Stimulated activated CD4-positive, alpha-beta T cell treated with anti-CD3 and anti-CD28 coated beads, Interleukin-1b, Interleukin-23, amount 100 ng/mL, for 1 hour (primary cell): ENCODE results near the gene UEVLD.
A peak's percentile ranks its signal among the peaks of the same experiment; 100 is the strongest.
"Not testable (repeated sequence)": the region's sequence is repeated elsewhere in the genome, so short reads cannot be mapped to it uniquely, and the experiment has no call there.

ENCODE experiments used
- DNase-seq, 2 donors: peaks; one replicate each; pipeline ENCODE4 v3.0.0-alpha.2; 2020; ENCODE audit warnings: low read depth in 2 of 2

The UEVLD gene

DNA sequence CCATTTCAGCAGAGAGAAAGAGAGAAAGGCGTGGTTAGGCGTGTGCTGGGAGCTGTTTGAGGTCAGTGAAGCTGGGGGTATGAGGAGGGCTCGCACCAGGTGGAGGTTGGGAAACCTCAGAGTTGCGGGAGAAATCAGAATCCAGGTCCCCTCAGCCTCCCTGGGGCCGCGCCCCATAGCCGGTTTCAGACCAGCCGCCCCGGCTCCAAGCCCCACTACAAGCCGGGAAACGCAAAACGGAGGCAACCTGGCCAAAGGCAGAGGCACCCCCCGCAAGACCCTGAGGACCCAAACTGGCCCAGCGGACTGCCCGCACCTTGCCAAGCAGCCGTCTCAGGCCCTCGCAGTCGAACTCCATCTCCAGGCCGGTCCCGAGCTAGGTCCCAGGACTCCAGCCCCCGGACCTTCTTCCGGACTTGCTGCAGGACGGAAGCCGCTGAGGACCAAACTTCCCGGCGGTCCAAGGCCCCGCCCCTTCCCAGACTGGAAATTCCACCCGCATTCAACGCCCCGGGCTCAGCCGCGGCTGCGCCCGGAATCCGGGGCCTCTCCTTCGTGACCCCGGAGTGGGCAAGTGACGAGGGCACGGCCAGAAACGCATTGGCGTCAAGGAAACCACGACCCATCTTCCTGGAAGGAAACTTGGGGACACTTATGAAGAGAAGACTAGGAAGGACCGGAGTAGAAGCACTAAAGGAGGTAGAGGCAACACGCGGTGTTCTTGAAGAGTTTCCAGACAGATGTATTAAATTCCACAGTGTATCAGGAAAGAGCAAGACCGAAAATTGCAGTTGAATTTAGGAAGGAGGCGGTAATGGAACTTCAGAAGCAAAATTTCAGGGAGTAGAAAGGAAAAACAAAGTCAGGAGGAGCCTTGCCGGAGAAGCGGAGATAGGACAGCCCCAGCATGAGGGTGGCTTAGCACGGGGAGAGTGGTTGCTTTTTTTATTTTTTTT is at the start of gene UEVLD:
Gene UEVLD (minus strand): TSS at position 438 of the 956 bp plus-strand sequence. CDS start 80 bp downstream, at position 358.
- DNase-seq, result peak; percentile 22 to 43

DNA sequence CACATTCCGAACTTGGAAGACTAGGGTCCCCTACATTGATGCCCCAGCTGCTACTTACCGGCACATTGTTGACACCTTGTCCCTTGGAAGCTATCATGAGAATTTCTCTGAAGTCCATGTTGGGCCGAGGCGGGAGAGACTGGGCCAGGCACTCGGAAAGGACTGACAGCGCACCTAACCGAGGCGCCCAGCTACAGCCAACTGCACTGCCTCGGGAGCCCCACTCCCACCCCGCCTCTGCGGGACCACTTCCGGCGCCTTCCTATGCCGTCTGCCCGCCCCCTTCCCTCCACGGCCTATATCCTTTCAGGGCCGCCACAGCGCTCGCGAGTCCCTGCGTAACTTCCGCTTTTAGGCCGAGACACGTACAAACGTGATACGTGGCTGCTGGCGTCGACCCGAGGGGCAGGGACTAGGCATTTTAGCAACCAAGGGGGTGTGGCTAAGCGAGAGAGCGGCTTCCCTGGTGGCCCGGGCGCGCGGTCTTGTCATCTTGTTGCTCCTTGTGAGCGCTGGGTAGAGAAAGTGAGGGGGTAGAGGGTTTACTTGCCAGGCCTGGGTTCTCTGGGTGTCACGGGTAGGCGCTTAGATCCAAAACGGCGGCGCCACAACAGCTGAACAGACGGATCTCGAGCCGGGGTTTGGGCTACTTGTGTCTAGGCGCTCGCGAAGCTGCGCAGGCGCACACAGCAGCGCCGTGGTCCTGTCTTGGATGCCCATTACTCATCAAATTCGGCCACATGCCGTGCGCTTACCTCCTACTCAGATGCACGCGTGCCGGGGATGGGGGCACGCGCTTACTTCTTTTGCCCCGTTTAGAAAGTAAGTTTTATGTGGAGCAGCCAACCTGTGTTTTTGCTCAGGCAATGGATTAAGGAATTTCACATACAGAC is 45.9 kb upstream of the UEVLD start, which contains the start of gene SPTY2D1:
Gene SPTY2D1 (minus strand): TSS at position 203 of the 893 bp plus-strand sequence. CDS start 85 bp downstream, at position 118.
- peak; percentile 81 to 90 for DNase-seq

DNA sequence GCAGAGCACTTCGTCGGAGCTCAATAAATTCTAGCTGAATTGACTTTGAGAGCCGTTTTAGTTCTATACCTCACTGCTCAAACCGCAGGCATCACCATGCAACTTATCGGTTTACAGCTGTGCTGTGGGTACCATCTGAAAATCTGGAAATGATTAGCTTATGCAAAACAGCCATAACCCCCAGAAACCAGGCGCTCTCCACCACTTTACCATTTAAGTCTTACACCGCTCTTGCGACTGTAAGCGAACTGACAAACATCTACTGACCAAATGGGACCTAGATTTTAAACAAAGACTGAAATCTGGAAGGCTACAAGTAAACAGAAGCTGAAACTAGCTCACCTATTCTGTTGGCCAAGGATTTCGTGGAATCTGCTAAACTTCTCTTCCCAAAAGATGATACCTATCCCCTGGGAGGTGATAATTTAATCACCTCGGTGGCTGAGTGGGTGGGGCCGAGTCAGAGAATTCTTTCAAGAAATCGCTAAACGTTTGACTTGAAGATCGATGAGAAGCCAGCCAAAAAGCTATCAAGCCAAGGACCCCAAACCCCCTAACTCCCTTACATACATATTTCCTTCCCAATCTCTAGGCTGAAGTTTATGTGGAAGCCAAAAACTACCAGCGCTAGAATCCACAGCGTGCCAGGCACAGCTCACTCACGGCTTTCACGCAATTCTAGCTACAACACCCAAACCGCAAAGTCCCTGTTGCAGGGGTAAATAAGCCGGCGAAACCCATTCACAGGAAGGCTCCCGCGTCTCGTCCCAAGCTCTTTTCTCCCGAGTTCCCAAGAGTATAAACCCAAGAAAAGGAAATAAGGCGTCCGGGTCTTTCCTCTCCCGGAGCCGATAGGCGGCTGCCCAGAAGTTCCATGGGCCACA is 45.0 kb upstream of the UEVLD start:
- DNase-seq, result no peak

DNA sequence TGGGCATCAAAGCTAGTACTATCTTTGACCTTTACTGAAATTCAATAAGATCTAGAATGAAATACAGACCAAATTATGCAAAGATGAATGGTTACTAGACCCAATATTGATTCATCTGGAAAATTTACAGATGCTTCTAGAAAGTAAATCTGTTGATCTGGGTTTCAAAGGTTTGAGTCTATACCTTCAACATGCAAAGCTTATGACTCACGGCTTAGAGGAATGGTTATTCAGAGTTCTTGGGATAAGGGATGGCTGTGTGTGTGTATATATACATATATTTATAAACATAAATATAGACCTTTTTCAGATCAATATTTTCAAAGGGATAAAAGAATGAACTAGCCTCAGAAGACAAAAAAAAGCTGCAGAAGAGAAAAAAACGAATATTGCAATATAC is 44.3 kb upstream of the UEVLD start:
- DNase-seq, result no peak

DNA sequence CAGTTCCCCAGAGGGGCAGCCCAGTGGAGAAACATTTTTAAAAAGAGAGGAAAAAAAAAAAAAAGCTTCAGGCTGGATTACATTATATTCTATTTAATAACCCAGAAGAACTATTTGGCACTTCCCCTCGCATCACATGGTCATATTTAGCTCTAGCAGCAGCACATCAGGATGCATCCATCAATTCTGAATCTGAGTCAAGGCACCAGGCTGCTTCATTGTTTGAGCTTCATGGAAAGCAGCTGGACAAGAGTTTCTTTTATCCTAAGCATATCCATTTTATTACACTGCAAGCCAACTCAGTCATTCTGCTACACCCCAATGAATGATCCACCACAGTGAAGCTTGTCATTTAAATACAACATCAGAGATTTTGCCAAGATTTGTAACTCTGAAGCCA is 35.6 kb upstream of the UEVLD start:
- no peak for DNase-seq

DNA sequence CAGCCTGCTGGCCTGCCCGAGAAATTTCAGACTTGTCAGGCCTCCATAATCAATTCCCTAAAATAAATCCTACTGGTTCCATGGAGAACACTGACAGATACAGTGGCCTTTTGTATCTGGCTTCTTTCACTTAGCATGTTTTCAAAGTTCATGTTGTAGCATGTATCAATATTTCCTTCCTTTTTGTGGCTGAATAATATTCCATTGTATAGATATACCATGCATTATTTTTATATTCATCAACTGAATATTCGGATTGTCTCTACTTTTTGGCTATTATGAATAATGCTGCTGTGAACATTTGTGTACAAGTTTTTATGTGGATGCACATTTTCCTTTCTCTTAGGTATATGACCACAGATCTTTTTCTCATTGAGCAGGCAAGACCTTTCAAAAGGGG is 35.2 kb upstream of the UEVLD start:
- DNase-seq, result no peak

DNA sequence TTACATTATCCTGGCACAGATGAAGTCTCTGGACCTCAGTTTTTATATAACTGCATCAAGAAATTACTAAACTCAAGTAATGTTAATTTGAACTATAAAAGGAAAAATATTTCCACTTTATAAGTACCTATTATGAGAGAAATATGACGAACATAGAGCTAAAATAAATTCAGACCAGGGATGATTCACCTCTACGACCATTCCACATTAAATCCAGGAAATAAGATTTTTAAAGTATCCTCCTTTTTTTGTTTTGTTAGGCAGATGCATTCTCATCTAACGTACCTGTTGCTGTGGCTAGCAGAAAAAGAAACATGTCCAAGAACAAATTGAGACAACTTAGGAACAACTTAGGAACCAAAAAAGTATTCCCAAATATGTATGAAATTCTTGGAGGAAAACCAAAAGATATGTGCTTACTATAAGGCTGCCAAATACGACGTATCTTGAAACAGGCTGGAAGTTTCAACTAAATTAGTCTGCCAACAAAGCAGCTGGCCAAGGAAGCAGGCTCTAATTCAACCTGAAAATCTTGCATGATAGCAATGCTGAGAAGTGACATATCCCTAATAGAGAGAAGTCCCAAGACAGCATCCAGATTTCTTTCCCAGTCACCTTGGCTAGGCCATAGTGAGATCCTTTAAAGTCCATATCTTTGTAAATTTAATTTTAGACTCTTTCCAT is 29.9 kb upstream of the UEVLD start:
- no peak for DNase-seq

DNA sequence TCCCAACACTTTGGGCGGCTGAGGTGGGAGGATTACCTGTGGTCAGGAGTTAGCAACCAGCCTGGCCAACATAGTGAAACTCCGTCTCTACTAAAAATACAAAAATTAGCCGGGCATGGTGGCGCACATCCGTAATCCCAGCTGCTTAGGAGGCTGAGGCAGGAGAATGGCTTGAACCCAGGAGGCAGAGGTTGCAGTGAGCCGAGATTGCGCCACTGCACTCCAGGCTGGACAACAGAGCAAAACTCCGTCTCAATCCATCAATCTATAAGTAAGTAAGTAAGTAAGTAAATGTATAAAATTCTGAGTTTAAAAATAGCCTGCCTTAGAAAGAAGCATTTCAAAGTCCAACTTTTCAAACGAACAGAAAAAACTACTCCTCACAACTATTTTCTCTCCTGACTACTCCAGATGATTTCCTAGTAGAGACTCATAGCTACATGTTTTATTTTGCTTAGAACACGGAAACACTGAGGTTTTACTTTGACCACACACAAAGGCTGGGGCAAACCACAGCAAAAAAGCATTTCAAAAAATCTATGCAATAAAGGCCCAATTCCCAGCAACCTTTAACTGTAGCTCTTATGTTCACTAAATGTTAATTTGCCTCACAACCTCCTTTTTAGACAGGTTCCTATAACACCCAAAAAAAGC is 29.3 kb upstream of the UEVLD start:
- DNase-seq, result no peak

DNA sequence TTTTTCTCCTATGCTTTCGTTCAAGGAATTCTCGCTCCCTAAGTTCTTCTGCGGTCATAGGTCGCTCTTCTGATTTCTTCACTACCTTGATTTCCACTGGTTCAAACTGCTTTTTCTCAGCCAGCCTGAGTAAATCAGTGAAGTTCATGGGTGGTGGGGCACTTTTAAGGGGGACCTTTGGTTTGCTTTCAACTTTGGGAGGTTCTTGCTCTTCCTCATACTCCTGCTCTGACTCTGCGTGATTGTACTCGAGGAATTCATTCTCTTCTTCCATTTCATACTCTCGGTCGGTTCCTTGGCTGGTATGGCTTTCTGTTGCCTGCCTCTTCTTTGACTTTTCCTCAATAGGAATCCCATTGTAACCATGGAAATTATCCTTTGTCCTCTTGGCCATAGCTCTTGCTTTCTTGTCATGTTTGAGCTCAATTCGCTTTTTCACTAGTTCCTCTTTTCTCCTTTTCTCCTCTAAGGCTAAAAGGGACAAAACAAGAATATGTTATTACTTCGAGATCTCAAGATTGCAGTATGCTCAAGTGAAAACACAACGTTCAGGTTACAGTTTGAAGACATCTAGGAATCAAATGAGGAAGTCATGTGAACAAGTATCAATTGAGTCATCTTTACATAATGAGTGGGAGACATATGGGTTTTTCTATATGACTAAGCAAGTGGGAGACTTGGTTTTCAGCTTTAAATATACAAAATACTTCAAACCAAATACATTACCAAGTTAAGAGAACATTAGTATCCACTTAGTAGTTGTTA is 27.3 kb upstream of the UEVLD start:
- DNase-seq, result no peak

DNA sequence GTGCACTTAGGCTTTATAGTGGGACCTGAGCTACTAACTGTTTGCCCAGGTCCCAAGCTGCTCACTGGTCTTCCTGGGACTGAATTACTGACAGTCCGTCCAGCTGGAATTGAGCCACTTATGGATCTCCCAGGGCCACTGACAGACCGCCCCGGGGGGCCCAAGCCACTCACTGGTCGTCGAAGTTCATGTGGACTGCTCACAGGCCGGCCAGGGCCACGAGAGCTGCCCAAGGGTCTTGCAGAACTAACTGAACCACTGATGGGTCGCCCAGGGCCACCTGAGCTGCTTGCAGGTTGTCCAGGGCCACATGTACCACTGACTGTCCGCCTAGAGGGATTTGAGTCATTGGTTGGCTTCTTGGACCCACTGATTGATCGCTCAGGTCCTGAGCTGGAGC is 26.1 kb upstream of the UEVLD start:
- no peak for DNase-seq

DNA sequence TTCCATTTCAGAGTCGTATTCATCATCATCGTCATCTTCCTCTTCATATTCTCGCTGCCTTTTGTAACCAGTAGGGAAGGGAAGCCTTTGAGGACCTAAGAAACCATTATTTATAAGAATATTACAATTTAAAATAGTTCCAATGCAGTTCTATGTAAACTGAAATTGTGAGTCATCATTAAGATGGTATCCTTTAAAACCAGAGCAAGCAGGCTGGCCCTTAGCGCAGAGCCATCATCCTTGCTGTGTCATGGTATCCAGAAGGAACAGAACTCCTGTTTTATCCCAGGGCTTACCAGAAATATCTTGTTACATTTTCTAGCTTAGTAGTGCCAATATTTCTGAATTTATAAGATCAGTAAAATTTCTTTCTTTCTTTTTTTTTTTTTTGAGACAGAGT is 23.9 kb upstream of the UEVLD start:
- DNase-seq, result no peak

DNA sequence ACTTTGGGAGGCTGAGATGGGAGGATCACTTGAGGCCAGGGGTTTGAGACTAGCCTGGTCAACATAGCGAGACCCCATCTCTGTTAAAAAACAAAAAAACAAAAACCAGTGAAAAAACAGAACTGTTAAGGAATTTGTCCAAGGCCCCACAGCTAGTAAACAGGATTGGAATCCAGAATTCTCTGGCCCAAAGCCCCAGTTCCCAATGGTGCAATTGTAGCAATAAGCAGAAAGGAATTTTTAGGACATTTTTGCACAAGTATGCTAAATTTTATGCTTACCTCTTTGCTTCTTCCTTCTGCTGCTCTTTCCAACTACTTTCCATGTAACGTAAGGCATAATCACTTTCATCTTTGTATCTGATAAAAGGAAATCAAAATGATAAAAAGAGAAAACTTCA is 22.7 kb upstream of the UEVLD start:
- DNase-seq, result no peak

DNA sequence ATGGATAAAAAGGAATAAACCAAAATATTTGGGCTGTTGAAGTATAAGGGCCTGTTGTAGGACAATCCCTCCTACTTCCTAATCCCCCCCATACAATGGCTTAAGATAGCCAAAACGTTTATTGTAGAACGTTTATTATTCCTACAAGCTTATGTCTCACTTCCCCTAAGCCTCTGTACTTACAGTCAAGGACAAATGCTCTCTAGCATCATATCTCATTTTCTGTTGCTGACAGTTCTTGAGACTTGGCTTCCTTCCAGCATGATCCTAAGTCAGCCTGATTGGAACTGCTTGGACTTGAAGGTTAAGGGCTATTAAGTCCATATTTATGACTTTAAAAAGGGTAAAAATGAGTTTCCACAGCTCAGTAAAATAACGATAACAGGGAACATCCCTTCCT is 19.8 kb upstream of the UEVLD start:
- no peak for DNase-seq

DNA sequence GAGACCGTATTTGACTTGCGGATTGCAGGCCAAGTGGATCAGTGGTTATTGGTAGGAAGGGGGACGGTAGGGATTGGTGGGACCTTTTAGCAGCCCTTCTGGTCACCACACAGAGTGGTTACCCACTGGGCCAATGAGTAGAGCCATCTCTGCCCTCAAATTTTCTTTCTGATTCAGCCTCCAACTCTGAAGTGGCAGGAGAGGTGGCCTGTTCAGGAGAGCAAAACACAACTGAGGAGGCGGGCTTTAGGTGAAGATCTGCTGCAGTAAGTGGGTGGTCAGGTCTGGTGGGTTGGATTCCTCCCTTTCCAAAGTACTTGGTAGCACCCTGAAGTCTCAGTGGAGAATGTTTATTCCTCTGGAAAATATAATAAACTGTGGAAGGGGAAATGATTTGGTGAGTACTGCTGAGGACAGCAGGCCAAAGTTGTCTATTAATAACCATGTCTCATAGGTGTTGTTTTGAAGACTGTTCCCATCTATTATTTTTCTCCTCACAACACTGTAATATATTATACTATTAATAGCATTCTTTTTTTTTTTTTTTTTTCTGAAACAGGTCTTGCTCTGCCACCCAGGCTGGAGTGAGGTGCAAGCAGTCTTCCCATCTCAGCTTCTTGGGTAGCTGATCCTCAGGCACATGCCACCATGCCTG is 12.5 kb upstream of the UEVLD start:
- DNase-seq, result no peak

DNA sequence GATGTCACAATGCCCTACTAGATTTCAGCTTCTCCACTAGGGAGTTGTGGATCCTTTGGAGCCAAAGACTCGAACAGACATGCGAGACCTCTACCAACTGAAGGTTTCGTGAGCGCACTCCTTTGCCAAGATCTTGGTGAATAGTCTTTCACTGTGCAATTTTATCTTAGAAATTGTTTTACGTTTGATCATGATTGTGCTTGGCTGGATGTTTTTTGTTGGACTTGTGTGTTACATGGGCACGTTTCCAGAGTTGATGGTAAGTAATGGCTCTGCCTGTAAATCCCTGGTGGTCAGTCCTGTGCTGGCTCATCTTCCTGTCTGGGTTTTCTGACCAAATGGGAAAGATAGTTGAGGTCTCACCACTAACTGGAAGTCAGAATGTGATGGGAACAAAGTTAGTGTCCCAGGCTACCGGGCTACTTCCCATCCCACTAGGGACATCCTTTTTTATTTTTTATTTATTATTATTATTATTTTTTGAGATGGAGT is 11.3 kb upstream of the UEVLD start, which contains the start of gene MISFA:
Gene MISFA (plus strand): TSS at position 51 of the 492 bp plus-strand sequence. CDS start 140 bp downstream, at position 191.
- DNase-seq, result no peak

DNA sequence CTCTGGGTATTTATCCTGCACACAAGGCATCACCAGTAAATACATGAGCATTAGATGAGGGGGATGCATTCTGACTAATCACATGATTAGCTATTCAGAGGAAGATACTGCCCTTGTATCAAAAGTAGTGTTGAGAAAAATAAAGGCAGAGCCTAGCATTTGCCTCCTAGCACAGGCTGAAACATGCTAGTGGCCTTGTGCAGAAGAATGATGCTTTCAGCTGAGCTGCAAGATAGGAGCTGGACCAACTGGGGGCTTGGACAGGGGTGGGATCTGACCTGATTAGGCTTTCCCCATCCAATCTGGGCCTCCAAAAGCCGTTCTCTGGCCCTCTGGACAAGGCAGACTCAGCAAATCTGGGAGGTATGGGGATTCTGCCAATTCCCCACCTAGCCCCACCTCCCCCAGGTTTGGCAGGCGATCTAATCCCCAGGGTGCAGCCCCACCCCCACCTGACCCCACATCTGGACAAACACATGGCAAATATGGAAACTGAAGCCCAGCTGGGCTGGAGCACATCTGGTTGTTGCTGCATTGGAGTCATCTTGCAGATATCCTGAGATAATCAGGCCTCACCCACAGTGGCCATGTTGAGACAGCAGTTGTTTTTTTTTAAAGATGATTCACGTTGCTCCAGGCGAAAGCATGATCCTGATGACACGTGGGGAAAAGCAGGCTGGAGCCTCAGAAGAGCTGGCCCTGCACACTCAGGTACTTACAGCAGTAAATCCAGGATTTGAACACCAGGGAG is 6.6 kb upstream of the UEVLD start:
- DNase-seq, result no peak

DNA sequence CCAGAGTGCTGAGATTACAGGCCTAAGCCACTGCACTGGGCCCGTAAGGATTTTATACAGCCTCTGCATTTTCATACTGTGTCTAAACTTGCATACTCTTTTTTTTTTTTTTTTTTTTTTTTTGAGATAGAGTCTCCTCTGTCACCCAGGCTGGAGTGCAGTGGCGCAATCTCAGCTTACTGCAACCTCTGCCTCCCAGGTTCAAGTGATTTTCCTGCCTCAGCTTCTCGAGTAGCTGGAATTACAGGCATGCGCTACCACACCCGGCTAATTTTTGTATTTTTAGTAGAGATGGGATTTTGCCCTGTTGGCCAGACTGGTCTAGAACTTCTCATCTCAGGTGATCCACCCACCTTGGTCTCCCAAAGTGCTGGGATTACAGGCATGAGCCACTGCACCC is 5.6 kb upstream of the UEVLD start:
- not testable (repeated sequence) for DNase-seq

DNA sequence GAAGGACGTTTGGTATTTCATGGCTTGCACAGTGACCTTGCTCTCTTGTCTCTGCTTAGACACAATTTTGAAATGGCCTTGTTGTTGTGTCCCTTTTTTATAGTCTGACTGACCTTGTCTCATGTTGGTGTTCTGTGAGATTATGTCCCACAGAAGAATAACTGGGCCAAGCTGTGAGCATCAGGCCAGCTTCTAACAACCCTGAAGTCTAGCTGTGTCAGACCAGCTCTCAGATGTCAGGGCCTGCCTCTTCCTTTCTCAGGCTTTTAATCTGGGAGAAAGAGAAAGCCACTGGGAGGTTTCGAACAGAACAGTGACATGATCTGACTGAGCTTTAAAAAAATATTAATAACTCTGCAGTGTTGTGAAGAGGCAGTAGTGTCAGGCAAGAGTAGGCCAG is 2.0 kb upstream of the UEVLD start:
- DNase-seq, result no peak
